K562 (cell line): Measurements from ENCODE around the gene LTBP2. TPM values are rescaled to one million over a fixed set of nuclear protein-coding genes. Genes with fewer than 3 reads are reported as not detected.

Experiments used
- ATAC-seq: fragments of 200-7000 bp; cut with Tn5 transposase; 3 replicates; pipeline ENCODE4 v1.9.1; 2020; ENCODE audit warnings: moderate library complexity
- BruUV-seq: library from RNA; stranded (reverse); fragments of 400-500 nt; replicated peaks from 2 replicates; lab custom pipeline; 2021; lab: Mats Ljungman, UMichigan
- CTCF ChIA-PET: fragments of 300-600 bp; formaldehyde crosslinking; extraction: SDS; loops from one replicate; lab custom pipeline; 2021; ENCODE audit warnings: low intra/inter-chr PET ratio; lab: Yijun Ruan, JAX
- POLR2A ChIA-PET: fragments of 300-600, 350-650 bp; sonication (Branson Sonifier 250); formaldehyde crosslinking; extraction: SDS; loops from one replicate; lab custom pipeline; 2021; ENCODE audit warnings: antibody characterized with exemption, inconsistent platforms; lab: Yijun Ruan, JAX
- DNase-seq, 4 experiments: peaks; one replicate each; pipeline versions ENCODE4 v3.0.0 to v3.0.0-alpha.2; 2011 to 2018; ENCODE audit warnings: low spot score in 3 of 4, mixed read lengths in 3 of 4; ENCODE audit errors: extremely low read depth in 1 of 4
- FAIRE-seq: peaks from 2 replicates; lab custom pipeline; 2011; peaks lifted over from hg19 to GRCh38; lab: Jason Lieb, UNC
- H2AFZ ChIP-seq: 2 replicates; pipeline ENCODE4 v1.6.0; 2011; ENCODE audit warnings: low read depth, low read length, control low read depth, inconsistent platforms
- H3K27ac ChIP-seq: fragments of 200-600 bp; 3 replicates; pipeline ENCODE4 v1.8.0; 2011; ENCODE audit warnings: low read depth, mild to moderate bottlenecking, control low read depth, inconsistent platforms, low read length, moderate library complexity, mixed read lengths; ENCODE audit errors: extremely low read depth
- H3K27me3 ChIP-seq, 2 experiments: fragments of 300-600 bp in 1 of 2; 2 replicates in 1 of 2; 3 replicates in 1 of 2; pipeline versions ENCODE4 v1.6.0 to v1.8.0; 2011; ENCODE audit warnings: inconsistent platforms in 2 of 2, low read length in 2 of 2, mild to moderate bottlenecking in 1 of 2, mixed read lengths in 1 of 2, moderate library complexity in 1 of 2; ENCODE audit not compliant: control insufficient read depth in 2 of 2, insufficient read depth in 2 of 2
- H3K36me3 ChIP-seq: fragments of 300-600 bp; 3 replicates; pipeline ENCODE4 v1.8.0; 2011; ENCODE audit warnings: mild to moderate bottlenecking, low read length, inconsistent platforms; ENCODE audit not compliant: control insufficient read depth, insufficient read depth
- H3K4me1 ChIP-seq, 2 experiments: fragments of 200-600 bp in 1 of 2; replicated peaks in 1 of 2; 2 replicates in 1 of 2; 3 replicates in 1 of 2; pipeline versions ENCODE4 v1.5.1 to v1.8.0; 2011; ENCODE audit warnings: inconsistent platforms in 2 of 2, low read length in 2 of 2, mild to moderate bottlenecking in 1 of 2, mixed read lengths in 1 of 2, moderate library complexity in 1 of 2; ENCODE audit not compliant: control insufficient read depth in 2 of 2, insufficient read depth in 2 of 2
- H3K4me2 ChIP-seq: 2 replicates; pipeline ENCODE4 v1.6.1; 2011; ENCODE audit warnings: low read length, control low read depth, inconsistent platforms, mixed read lengths; ENCODE audit not compliant: insufficient read depth
- H3K4me3 ChIP-seq: fragments of 200-600 bp; sonication (generic), shearing (Covaris generic); 2 replicates; pipeline ENCODE4 v1.5.1; 2016; ENCODE audit warnings: control low read depth, inconsistent platforms
- H3K79me2 ChIP-seq: fragments of 200-600 bp; 3 replicates; pipeline ENCODE4 v1.8.0; 2011; ENCODE audit warnings: low read length, inconsistent platforms; ENCODE audit not compliant: control insufficient read depth, insufficient read depth
- H3K9ac ChIP-seq, 2 experiments: 2 replicates each; pipeline versions ENCODE4 v1.6.0 to v1.6.1; 2011; ENCODE audit warnings: low read depth in 2 of 2, low read length in 2 of 2, control low read depth in 1 of 2, inconsistent platforms in 1 of 2, mild to moderate bottlenecking in 1 of 2, mixed read lengths in 1 of 2; ENCODE audit not compliant: insufficient read depth in 1 of 2
- H3K9me1 ChIP-seq: one replicate; pipeline ENCODE4 v1.6.0; 2011; ENCODE audit warnings: inconsistent platforms, mild to moderate bottlenecking, low read length, moderate library complexity; ENCODE audit not compliant: control insufficient read depth, insufficient read depth
- H3K9me3 ChIP-seq: replicated peaks from 2 replicates; pipeline ENCODE4 v1.5.1; 2011; ENCODE audit warnings: low read depth, low read length, inconsistent platforms; ENCODE audit not compliant: control insufficient read depth, insufficient read depth
- H4K20me1 ChIP-seq: replicated peaks from 2 replicates; pipeline ENCODE4 v1.6.1; 2011; ENCODE audit warnings: low read length, inconsistent platforms, mixed read lengths; ENCODE audit not compliant: control insufficient read depth, insufficient read depth
- CREM ChIP-seq: IDR thresholded peaks from 2 replicates; pipeline ENCODE4 v1.6.1; 2014; ENCODE audit warnings: antibody characterized with exemption, low read depth
- ETV6 ChIP-seq, 3 experiments: fragments of 150-350 bp in 1 of 3; sonication (generic) in 1 of 3; formaldehyde crosslinking in 1 of 3; IDR thresholded peaks; 2 replicates each; pipeline versions ENCODE4 v1.6.1 to v1.8.0; 2014 to 2022; ENCODE audit warnings: borderline replicate concordance in 2 of 3, low read depth in 2 of 3, antibody characterized with exemption in 1 of 3, low read length in 1 of 3, mild to moderate bottlenecking in 1 of 3, missing genetic modification reagents in 1 of 3
- GABPA ChIP-seq: fragments of 200-800 bp; sonication (Bioruptor generic); conservative IDR thresholded peaks from 2 replicates; pipeline ENCODE4 v1.6.1; 2016; ENCODE audit warnings: low read depth, missing genetic modification characterization, missing compliant biosample characterization
- GABPB1 ChIP-seq: sonication (generic); formaldehyde crosslinking; IDR thresholded peaks from 2 replicates; pipeline ENCODE4 v1.8.0; 2022; ENCODE audit warnings: mild to moderate bottlenecking, missing genetic modification reagents
- JUND ChIP-seq, 2 experiments: IDR thresholded peaks; 2 replicates in 1 of 2; 3 replicates in 1 of 2; pipeline ENCODE4 v1.6.1; 2011; ENCODE audit warnings: borderline replicate concordance in 2 of 2, low read depth in 2 of 2, low read length in 2 of 2, improper control_type of control experiment in 1 of 2, missing biosample characterization in 1 of 2, missing genetic modification characterization in 1 of 2, missing genetic modification reagents in 1 of 2
- NBN ChIP-seq: fragments of 450-650 bp; IDR thresholded peaks from 2 replicates; pipeline ENCODE4 v1.6.1; 2016; ENCODE audit warnings: low read depth, mild to moderate bottlenecking
- THRA ChIP-seq: fragments of 450-650 bp; IDR thresholded peaks from 2 replicates; pipeline ENCODE4 v1.6.1; 2017; ENCODE audit warnings: mild to moderate bottlenecking, moderate library complexity
- ZFX ChIP-seq: sonication (generic); formaldehyde crosslinking; IDR thresholded peaks from 2 replicates; pipeline ENCODE4 v1.8.0; 2022; ENCODE audit warnings: mild to moderate bottlenecking, missing genetic modification reagents, moderate library complexity
- ZNF449 ChIP-seq: fragments of 250-450 bp; sonication (Bioruptor Pico); IDR thresholded peaks from 2 replicates; pipeline ENCODE4 v1.8.0; 2022; ENCODE audit warnings: moderate library complexity, mild to moderate bottlenecking, inconsistent platforms
- WGBS: fragments of 100-300 bp; shearing (Covaris generic); methylation state at CpG from one replicate; pipeline ENCODE4 v1.1.6; 2016; ENCODE audit warnings: low coverage, mixed read lengths; ENCODE audit not compliant: insufficient coverage; ENCODE audit errors: missing lambda C conversion rate; 5-methylcytosine and 5-hydroxymethylcytosine counted together
- in situ Hi-C: fragments of 300-500 bp; cut with MboI; formaldehyde crosslinking; loops from 4 replicates; pipeline ENCODE4 v1.15.0; 2018; ENCODE audit warnings: inconsistent platforms, mixed read lengths
- intact Hi-C: fragments of 100-400 bp; cut with micrococcal nuclease; formaldehyde crosslinking; loops from 2 replicates; pipeline ENCODE4 v1.14.2; 2022
- polyA plus RNA-seq, 8 experiments: library from polyadenylated mRNA; depleted of rRNA in 4 of 8; stranded (reverse) in 5 of 8; unstranded in 3 of 8; fragments of >200 nt; fragmentation: Nextera tagmentation in 2 of 8; fragmentation: Illumina TruSeq in 1 of 8; extraction: Ambion mirVana in 2 of 8; extraction: Trizol in 1 of 8; gene quantifications; 2 replicates each; pipeline versions ENCODE4 v1.2.1 to v1.2.3, GENCODE V29; 2011 to 2014; ENCODE audit warnings: inconsistent platforms in 1 of 8, missing spikeins in 1 of 8
- total RNA-seq, 7 experiments: library from RNA; depleted of rRNA in 6 of 7; stranded (reverse); fragments of >200 nt in 6 of 7; fragmentation: Illumina TruSeq in 2 of 7; extraction: Trizol in 2 of 7; gene quantifications; 2 replicates each; pipeline versions ENCODE4 v1.2.1 to v1.2.3, GENCODE V29; 2011 to 2021; ENCODE audit warnings: low replicate concordance in 1 of 7

LTBP2 gene
- total and polyA plus RNA-seq, 9 of the 15 experiments (the other 6 are each of a cell fraction or from before 2014, with no cell fraction given) = under 0.01 to 0.18 (median 0.03) TPM; not detected in 3

- ATAC-seq = no peak
- DNase-seq = no peak
- 51% methylated on average over 8 of the region's 13 CpGs for WGBS
- CTCF ChIA-PET = no interaction called here
- H3K27ac ChIP-seq = no peak overlapping the region; the same call in 2 of the 3 replicates
- H3K79me2 ChIP-seq = no peaks in the 10 kb centered on the region
- POLR2A ChIA-PET = interaction anchor here (1.5 kb wide), 1 partner anchor 20 kb away, joined by 4 read pairs; no protein-coding TSS in a partner anchor
- H4K20me1 ChIP-seq = no peaks in the 10 kb centered on the region
- peaks cover 29 to 35% of the 10 kb centered on the region in 2 experiments for H3K4me1 ChIP-seq
- H3K9ac ChIP-seq = peak overlapping the region in 1 of 2 experiments; percentile 50; a peak in 1 of 4 replicates
- H3K27me3 ChIP-seq = no peaks in the 10 kb centered on the region
- no peaks in the 10 kb centered on the region for H3K9me3 ChIP-seq
- H3K9me1 ChIP-seq = no peaks in the 10 kb centered on the region
- TF ChIP-seq ETV6 (IDR thresholded peaks at IDR 0.05; ENCODE audit: borderline replicate concordance in 1 of 2, low read depth in 2 of 2, low read length in 1 of 2) (no peak), ETV6 (CRISPR knock-in tag; IDR thresholded peaks at IDR 0.05; ENCODE audit: borderline replicate concordance) (no peak), CREM (peak; percentile 42; the same call in 1 of the 2 replicates), ZFX (CRISPR knock-in tag) (peak; percentile 22), GABPB1 (CRISPR knock-in tag) (peak; percentile 79), ZNF449 (CRISPR knock-in tag) (no peak), NBN (no peak), GABPA (tag) (peak; percentile 62), THRA (no peak), JUND (IDR thresholded peaks at IDR 0.05; ENCODE audit: borderline replicate concordance, low read depth, low read length) (no peak), JUND (tag; IDR thresholded peaks at IDR 0.05; ENCODE audit: borderline replicate concordance, low read depth, low read length) (no peak)
- intact Hi-C loops (no loop called here), in situ Hi-C loops (no loop called here)
- no peak overlapping the region for H3K4me3 ChIP-seq
- BruUV-seq = no TSS peak
- no peaks in the 10 kb centered on the region for H3K36me3 ChIP-seq
- peak overlapping the region; percentile 63; the same call in 1 of the 2 replicates for H2AFZ ChIP-seq
- no peak overlapping the region for H3K4me2 ChIP-seq
- no peak for FAIRE-seq
These were observed 5.1 kb upstream of the LTBP2 start for GRCh38 chr14:74616996-74617700.
